Measurements from ENCODE around the gene CSF1R.

- TF ChIP-seq, protein P1, sequence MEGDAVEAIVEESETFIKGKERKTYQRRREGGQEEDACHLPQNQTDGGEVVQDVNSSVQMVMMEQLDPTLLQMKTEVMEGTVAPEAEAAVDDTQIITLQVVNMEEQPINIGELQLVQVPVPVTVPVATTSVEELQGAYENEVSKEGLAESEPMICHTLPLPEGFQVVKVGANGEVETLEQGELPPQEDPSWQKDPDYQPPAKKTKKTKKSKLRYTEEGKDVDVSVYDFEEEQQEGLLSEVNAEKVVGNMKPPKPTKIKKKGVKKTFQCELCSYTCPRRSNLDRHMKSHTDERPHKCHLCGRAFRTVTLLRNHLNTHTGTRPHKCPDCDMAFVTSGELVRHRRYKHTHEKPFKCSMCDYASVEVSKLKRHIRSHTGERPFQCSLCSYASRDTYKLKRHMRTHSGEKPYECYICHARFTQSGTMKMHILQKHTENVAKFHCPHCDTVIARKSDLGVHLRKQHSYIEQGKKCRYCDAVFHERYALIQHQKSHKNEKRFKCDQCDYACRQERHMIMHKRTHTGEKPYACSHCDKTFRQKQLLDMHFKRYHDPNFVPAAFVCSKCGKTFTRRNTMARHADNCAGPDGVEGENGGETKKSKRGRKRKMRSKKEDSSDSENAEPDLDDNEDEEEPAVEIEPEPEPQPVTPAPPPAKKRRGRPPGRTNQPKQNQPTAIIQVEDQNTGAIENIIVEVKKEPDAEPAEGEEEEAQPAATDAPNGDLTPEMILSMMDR (IDR thresholded peaks at IDR 0.05; ENCODE audit: low read depth, low read length, poor library complexity, severe bottlenecking) = no peak
- no peak for TF ChIP-seq EZH2phosphoT487 (IDR thresholded peaks at IDR 0.05; ENCODE audit: borderline replicate concordance, low read length)
These were observed 30.9 kb downstream of the CSF1R start for GRCh38 chr5:150055326-150056074.

All from DOHH2 (cell line).